H9 (cell line): ENCODE data around the gene JMJD8. TPM values are rescaled to one million over a fixed set of nuclear protein-coding genes. Genes with fewer than 3 reads are reported as not detected.

Experiments
- DNase-seq: peaks from one replicate; pipeline ENCODE4 v3.0.0-alpha.2; 2017
- H2AFZ ChIP-seq: one replicate; pipeline ENCODE4 v1.6.1; 2013; ENCODE audit warnings: mild to moderate bottlenecking, low read length, control low read depth, moderate library complexity
- H2AK5ac ChIP-seq: 2 replicates; pipeline ENCODE4 v1.6.1; 2013; ENCODE audit warnings: low read length, control low read depth, mixed read lengths; ENCODE audit not compliant: insufficient read length
- H2BK120ac ChIP-seq: one replicate; pipeline ENCODE4 v1.6.1; 2013; ENCODE audit warnings: low read depth, mild to moderate bottlenecking, low read length, control low read depth, inconsistent platforms; ENCODE audit not compliant: poor library complexity, severe bottlenecking
- H2BK12ac ChIP-seq: 2 replicates; pipeline ENCODE4 v1.6.1; 2013; ENCODE audit warnings: low read length, control low read depth, mixed read lengths, low read depth; ENCODE audit not compliant: insufficient read length
- H2BK15ac ChIP-seq: 2 replicates; pipeline ENCODE4 v1.6.1; 2013; ENCODE audit warnings: low read depth, low read length, control low read depth
- H2BK20ac ChIP-seq: one replicate; pipeline ENCODE4 v1.6.1; 2013; ENCODE audit warnings: low read depth, mild to moderate bottlenecking, low read length, control low read depth, inconsistent platforms; ENCODE audit not compliant: poor library complexity, severe bottlenecking
- H2BK5ac ChIP-seq: 2 replicates; pipeline ENCODE4 v1.6.1; 2013; ENCODE audit warnings: low read length, control low read depth, mixed read lengths; ENCODE audit not compliant: insufficient read length
- H3K14ac ChIP-seq: 2 replicates; pipeline ENCODE4 v1.6.1; 2013; ENCODE audit warnings: low read length, control low read depth; ENCODE audit not compliant: insufficient read depth
- H3K18ac ChIP-seq: 2 replicates; pipeline ENCODE4 v1.6.1; 2013; ENCODE audit warnings: low read depth, mild to moderate bottlenecking, mixed read lengths, low read length, control low read depth; ENCODE audit not compliant: insufficient read length
- H3K23ac ChIP-seq: 2 replicates; pipeline ENCODE4 v1.6.1; 2013; ENCODE audit warnings: low read length, control low read depth, mixed read lengths, low read depth; ENCODE audit not compliant: insufficient read length
- H3K23me2 ChIP-seq: 2 replicates; pipeline ENCODE4 v1.6.1; 2013; ENCODE audit warnings: low read depth, mild to moderate bottlenecking, mixed read lengths, low read length, control low read depth; ENCODE audit not compliant: insufficient read length, poor library complexity, severe bottlenecking
- H3K27ac ChIP-seq: 2 replicates; pipeline ENCODE4 v1.5.1; 2013; ENCODE audit warnings: low read length, control low read depth, mixed read lengths, low read depth; ENCODE audit not compliant: insufficient read length
- H3K27me3 ChIP-seq: 2 replicates; pipeline ENCODE4 v1.6.1; 2013; ENCODE audit warnings: low read length, control low read depth, inconsistent platforms; ENCODE audit not compliant: insufficient read depth
- H3K4ac ChIP-seq: 2 replicates; pipeline ENCODE4 v1.6.1; 2013; ENCODE audit warnings: low read depth, mild to moderate bottlenecking, control low read depth, inconsistent platforms, low read length, moderate library complexity
- H3K4me1 ChIP-seq: 2 replicates; pipeline ENCODE4 v1.6.1; 2013; ENCODE audit warnings: low read length, control low read depth, inconsistent platforms; ENCODE audit not compliant: insufficient read depth
- H3K4me2 ChIP-seq: 2 replicates; pipeline ENCODE4 v1.6.1; 2013; ENCODE audit warnings: low read length, control low read depth, mixed read lengths; ENCODE audit not compliant: insufficient read length, insufficient read depth
- H3K56ac ChIP-seq: 2 replicates; pipeline ENCODE4 v1.6.1; 2013; ENCODE audit warnings: low read depth, mild to moderate bottlenecking, mixed read lengths, low read length, control low read depth; ENCODE audit not compliant: insufficient read length
- H3K79me1 ChIP-seq: 2 replicates; pipeline ENCODE4 v1.6.1; 2013; ENCODE audit warnings: low read depth, mild to moderate bottlenecking, moderate library complexity, low read length, control low read depth, inconsistent platforms; ENCODE audit not compliant: insufficient read depth, poor library complexity, severe bottlenecking
- H3K79me2 ChIP-seq: 2 replicates; pipeline ENCODE4 v1.6.1; 2013; ENCODE audit warnings: low read length, control low read depth, inconsistent platforms; ENCODE audit not compliant: insufficient read depth
- H3K9ac ChIP-seq: 2 replicates; pipeline ENCODE4 v1.6.1; 2013; ENCODE audit warnings: low read length, control low read depth, mixed read lengths; ENCODE audit not compliant: insufficient read length; ENCODE audit errors: extremely low read depth
- H3K9me3 ChIP-seq: one replicate; pipeline ENCODE4 v1.6.1; 2013; ENCODE audit warnings: low read depth, low read length, inconsistent platforms; ENCODE audit not compliant: control insufficient read depth
- H3T11ph ChIP-seq: one replicate; pipeline ENCODE4 v1.6.1; 2013; ENCODE audit warnings: mild to moderate bottlenecking, low read length, control low read depth, inconsistent platforms
- H4K20me1 ChIP-seq: one replicate; pipeline ENCODE4 v1.6.1; 2013; ENCODE audit not compliant: control insufficient read depth, insufficient read length, insufficient read depth
- H4K5ac ChIP-seq: 2 replicates; pipeline ENCODE4 v1.6.1; 2013; ENCODE audit warnings: low read depth, mild to moderate bottlenecking, mixed read lengths, low read length, control low read depth; ENCODE audit not compliant: insufficient read length
- H4K8ac ChIP-seq: replicated peaks from 2 replicates; pipeline ENCODE4 v1.6.1; 2013; ENCODE audit warnings: low read length, control low read depth, mixed read lengths, low read depth; ENCODE audit not compliant: insufficient read length
- H4K91ac ChIP-seq: 2 replicates; pipeline ENCODE4 v1.6.1; 2013; ENCODE audit warnings: low read depth, mild to moderate bottlenecking, moderate library complexity, mixed read lengths, low read length, control low read depth; ENCODE audit not compliant: insufficient read length
- H3K27ac Mint-ChIP-seq, 3 experiments: 2 replicates in 2 of 3; 3 replicates in 1 of 3; pipeline ENCODE4 v1.8.0; 2020 to 2021; ENCODE audit warnings: mixed read lengths in 3 of 3, mild to moderate bottlenecking in 1 of 3, moderate library complexity in 1 of 3
- H3K27me3 Mint-ChIP-seq: 2 replicates; pipeline ENCODE4 v1.8.0; 2021; ENCODE audit warnings: low read depth, mild to moderate bottlenecking, moderate library complexity, mixed read lengths
- H3K36me3 Mint-ChIP-seq, 3 experiments: 2 replicates in 2 of 3; 3 replicates in 1 of 3; pipeline ENCODE4 v1.8.0; 2020 to 2021; ENCODE audit warnings: low read depth in 3 of 3, mixed read lengths in 3 of 3; ENCODE audit not compliant: insufficient read depth in 1 of 3
- H3K4me1 Mint-ChIP-seq, 2 experiments: 2 replicates each; pipeline ENCODE4 v1.8.0; 2020; ENCODE audit warnings: mixed read lengths in 2 of 2
- H3K4me3 Mint-ChIP-seq, 2 experiments: 2 replicates in 1 of 2; 3 replicates in 1 of 2; pipeline ENCODE4 v1.8.0; 2020 to 2021; ENCODE audit warnings: mild to moderate bottlenecking in 2 of 2, mixed read lengths in 2 of 2, moderate library complexity in 1 of 2
- H3K9me3 Mint-ChIP-seq, 2 experiments: 2 replicates in 1 of 2; 3 replicates in 1 of 2; pipeline ENCODE4 v1.8.0; 2020; ENCODE audit warnings: mild to moderate bottlenecking in 2 of 2, mixed read lengths in 2 of 2, moderate library complexity in 1 of 2
- CTCF ChIP-seq: fragments of 200-600 bp; sonication (generic); conservative IDR thresholded peaks from 3 replicates; pipeline ENCODE4 v1.8.0; 2021; ENCODE audit warnings: antibody characterized with exemption, mild to moderate bottlenecking
- WGBS: extraction: QIAGEN DNeasy Blood & Tissue Kit; methylation state at CpG from one replicate; pipeline ENCODE4 v1.1.7; 2013; ENCODE audit warnings: missing lambda C conversion rate, low lambda C conversion rate, mixed read lengths; ENCODE audit not compliant: insufficient read length; ENCODE audit errors: extremely low coverage; 5-methylcytosine and 5-hydroxymethylcytosine counted together
- total RNA-seq: library from RNA; stranded (reverse); gene quantifications from 2 replicates; pipeline ENCODE4 v1.2.1, GENCODE V29; 2021

JMJD8 gene
- total RNA-seq, 1 experiment from 2014 or later: 52.7 TPM

- no peak overlapping the region for H3K9ac ChIP-seq
- no peak overlapping the region for H2AFZ ChIP-seq
- H3K4ac ChIP-seq: no peak overlapping the region
- H4K5ac ChIP-seq: no peak overlapping the region
- no peak overlapping the region for H3K27ac ChIP-seq
- Mint-ChIP-seq H3K36me3 (no peaks in the 10 kb centered on the region), H3K4me1 (peaks cover 3 to 10% of the 10 kb centered on the region in 2 experiments; a peak in 3 of 4 replicates), H3K27ac (no peak overlapping the region), H3K4me3 (peak overlapping the region in 1 of 2 experiments; percentile 48; a peak in 2 of 5 replicates), H3K9me3 (peaks cover 0 to 2% of the 10 kb centered on the region in 2 experiments; a peak in 2 of 5 replicates), H3K27me3 (peaks cover 81% of the 10 kb centered on the region)
- no CpG with 5 or more reads among the region's 3 CpGs for WGBS
- H3K14ac ChIP-seq: no peak overlapping the region
- no peak overlapping the region for H2BK20ac ChIP-seq
- H4K8ac ChIP-seq: no peak overlapping the region
- no peak overlapping the region for H4K91ac ChIP-seq
- no peaks in the 10 kb centered on the region for H4K20me1 ChIP-seq
- H3K27me3 ChIP-seq: peaks cover 31% of the 10 kb centered on the region; the same call in 1 of the 2 replicates
- no peak overlapping the region for H2BK120ac ChIP-seq
- H3K56ac ChIP-seq: no peak overlapping the region
- no peak for TF ChIP-seq CTCF
- no peak overlapping the region for H3K4me2 ChIP-seq
- H2BK12ac ChIP-seq: no peak overlapping the region
- H2BK5ac ChIP-seq: no peak overlapping the region
- no peak overlapping the region for H3K23ac ChIP-seq
- H3K23me2 ChIP-seq: peaks cover 4% of the 10 kb centered on the region
- H3K79me1 ChIP-seq: no peaks in the 10 kb centered on the region
- H3K18ac ChIP-seq: no peak overlapping the region
- H3K9me3 ChIP-seq: no peaks in the 10 kb centered on the region
- no peaks in the 10 kb centered on the region for H3K79me2 ChIP-seq
- H2AK5ac ChIP-seq: no peak overlapping the region
- no peak overlapping the region for H3T11ph ChIP-seq
- no peak for DNase-seq
- no peaks in the 10 kb centered on the region for H3K4me1 ChIP-seq
- no peak overlapping the region for H2BK15ac ChIP-seq
Observed at GRCh38 chr16:708019-708418, 23.9 kb upstream of the JMJD8 start.
